ENCODE results near the gene VWC2L.

VWC2L gene

GRCh38 chr2:214410918-214411554, at the start of gene VWC2L:
VWC2L (plus strand) TSS chr2:214411054; CDS start chr2:214414194, 3,140 bp downstream.
- peak; percentile 36 for DNase-seq (ENCODE audit: low spot score)

GRCh38 chr2:214361116-214361515, 49.7 kb upstream of the VWC2L start:
- DNase-seq (ENCODE audit: low spot score), result no peak

GRCh38 chr2:214365549-214365948, 45.3 kb upstream of the VWC2L start:
- no peak for DNase-seq (ENCODE audit: low spot score)

- no peak for DNase-seq (ENCODE audit: low spot score)
Measured at GRCh38 chr2:214367171-214367570, 43.7 kb upstream of the VWC2L start.

GRCh38 chr2:214376618-214377285, 34.1 kb upstream of the VWC2L start:
- DNase-seq (ENCODE audit: low spot score), result no peak

- DNase-seq (ENCODE audit: low spot score), result no peak
Measured at GRCh38 chr2:214377286-214377624, 33.6 kb upstream of the VWC2L start.

- DNase-seq (ENCODE audit: low spot score), result peak; percentile 18
Measured at GRCh38 chr2:214378455-214379103, 32.3 kb upstream of the VWC2L start.

- peak; percentile 10 for DNase-seq (ENCODE audit: low spot score)
Measured at GRCh38 chr2:214379227-214379626, 31.6 kb upstream of the VWC2L start.

GRCh38 chr2:214380681-214381080, 30.2 kb upstream of the VWC2L start:
- DNase-seq (ENCODE audit: low spot score), result no peak

- DNase-seq (ENCODE audit: low spot score), result no peak
Measured at GRCh38 chr2:214382229-214382628, 28.6 kb upstream of the VWC2L start.

- DNase-seq (ENCODE audit: low spot score), result no peak
Measured at GRCh38 chr2:214386720-214387119, 24.1 kb upstream of the VWC2L start.

- no peak for DNase-seq (ENCODE audit: low spot score)
Measured at GRCh38 chr2:214389334-214389733, 21.5 kb upstream of the VWC2L start.

- DNase-seq (ENCODE audit: low spot score), result no peak
Measured at GRCh38 chr2:214393796-214394195, 17.1 kb upstream of the VWC2L start.

GRCh38 chr2:214395040-214395439, 15.8 kb upstream of the VWC2L start:
- no peak for DNase-seq (ENCODE audit: low spot score)

GRCh38 chr2:214401580-214401979, 9.3 kb upstream of the VWC2L start:
- no peak for DNase-seq (ENCODE audit: low spot score)

- DNase-seq (ENCODE audit: low spot score), result no peak
Measured at GRCh38 chr2:214410128-214410775, 602 bp upstream of the VWC2L start.

GRCh38 chr2:214412679-214413078, 1.8 kb downstream of the VWC2L start:
- DNase-seq (ENCODE audit: low spot score), result no peak

GRCh38 chr2:214436470-214436869, 25.6 kb downstream of the VWC2L start:
- DNase-seq (ENCODE audit: low spot score), result no peak

- no peak for DNase-seq (ENCODE audit: low spot score)
Measured at GRCh38 chr2:214450118-214450894, 39.5 kb downstream of the VWC2L start.

- no peak for DNase-seq (ENCODE audit: low spot score)
Measured at GRCh38 chr2:214451516-214452275, 40.8 kb downstream of the VWC2L start.

- DNase-seq (ENCODE audit: low spot score), result no peak
Measured at GRCh38 chr2:214465363-214466146, 54.7 kb downstream of the VWC2L start.
